Stimulated activated CD4-positive, alpha-beta T cell treated with anti-CD3 and anti-CD28 coated beads, Interleukin-1b, Interleukin-23, amount 100 ng/mL, for 4 hours (primary cell): ENCODE results near the gene GDPD4.

Experiments
- DNase-seq, 2 donors: peaks; one replicate each; pipeline ENCODE4 v3.0.0-alpha.2; 2020; ENCODE audit warnings: low read depth in 2 of 2

The GDPD4 gene

DNA sequence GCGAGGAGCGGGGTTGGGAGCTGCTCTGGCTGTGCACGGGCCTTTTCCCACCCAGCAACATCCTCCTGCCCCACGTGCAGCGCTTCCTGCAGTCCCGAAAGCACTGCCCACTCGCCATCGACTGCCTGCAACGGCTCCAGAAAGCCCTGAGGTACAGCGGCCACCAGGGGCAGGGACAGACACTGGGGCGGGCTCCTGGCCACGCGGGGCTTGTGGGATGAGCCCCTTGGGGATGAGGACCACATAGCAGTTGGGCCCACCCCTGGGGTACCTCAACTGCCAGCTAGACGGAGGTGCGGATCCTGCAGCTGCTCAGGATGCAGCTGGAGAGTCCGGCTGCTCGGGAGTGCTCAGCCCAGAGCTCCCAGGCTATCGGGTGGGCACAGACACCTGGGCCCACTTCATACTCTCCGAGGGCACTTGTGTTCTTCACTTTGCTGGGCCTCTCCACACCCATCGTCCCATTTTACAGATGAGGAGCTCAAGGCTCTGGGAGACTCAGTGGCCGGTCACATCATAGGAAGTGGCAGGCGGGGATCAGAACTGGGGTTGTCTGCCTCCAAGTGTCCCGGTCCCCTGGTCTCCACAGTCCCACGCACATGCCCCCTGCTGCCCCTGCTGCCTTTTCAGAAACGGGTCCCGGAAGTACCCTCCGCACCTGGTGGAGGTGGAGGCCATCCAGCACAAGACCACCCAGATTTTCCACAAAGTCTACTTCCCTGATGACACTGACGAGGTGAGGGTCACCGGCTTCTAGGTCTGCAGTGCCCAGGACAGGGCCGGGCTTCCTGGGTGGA lies 95.8 kb downstream of the GDPD4 start:
- no peak for DNase-seq

DNA sequence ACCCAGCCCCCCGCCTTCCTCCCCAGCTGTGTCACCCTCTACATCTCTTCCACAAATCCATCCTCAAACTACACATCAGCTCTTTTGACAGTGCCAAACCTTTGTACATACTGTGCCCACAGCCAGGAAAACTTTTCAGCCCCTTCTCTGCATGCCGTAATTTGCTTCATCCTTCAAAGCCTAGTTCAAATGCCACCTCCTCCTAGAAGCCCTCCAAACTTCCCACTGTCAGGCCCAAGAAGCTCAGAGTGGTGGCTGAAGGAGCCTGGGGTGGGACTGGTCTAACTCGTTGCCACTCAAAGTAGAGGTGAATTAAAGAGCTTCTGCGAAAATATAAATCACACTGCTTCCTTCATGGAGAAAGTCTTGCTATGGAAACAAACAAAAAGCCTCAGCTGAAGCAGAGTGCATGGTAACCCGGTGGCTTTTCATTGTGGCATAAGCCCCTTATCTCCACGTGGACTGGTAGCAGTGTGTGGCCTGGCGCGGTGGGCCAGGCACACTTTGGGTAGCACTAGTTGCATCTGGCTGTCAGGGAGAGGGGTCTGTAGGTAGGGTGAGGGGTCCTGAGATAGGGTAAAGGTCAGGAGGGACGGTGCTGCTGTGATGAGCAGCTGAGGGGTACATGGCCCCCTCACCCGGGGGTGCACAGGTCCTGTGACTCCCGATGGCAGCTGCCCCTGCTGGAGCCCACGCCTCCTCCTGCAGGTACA lies 96.6 kb downstream of the GDPD4 start:
- no peak for DNase-seq

DNA sequence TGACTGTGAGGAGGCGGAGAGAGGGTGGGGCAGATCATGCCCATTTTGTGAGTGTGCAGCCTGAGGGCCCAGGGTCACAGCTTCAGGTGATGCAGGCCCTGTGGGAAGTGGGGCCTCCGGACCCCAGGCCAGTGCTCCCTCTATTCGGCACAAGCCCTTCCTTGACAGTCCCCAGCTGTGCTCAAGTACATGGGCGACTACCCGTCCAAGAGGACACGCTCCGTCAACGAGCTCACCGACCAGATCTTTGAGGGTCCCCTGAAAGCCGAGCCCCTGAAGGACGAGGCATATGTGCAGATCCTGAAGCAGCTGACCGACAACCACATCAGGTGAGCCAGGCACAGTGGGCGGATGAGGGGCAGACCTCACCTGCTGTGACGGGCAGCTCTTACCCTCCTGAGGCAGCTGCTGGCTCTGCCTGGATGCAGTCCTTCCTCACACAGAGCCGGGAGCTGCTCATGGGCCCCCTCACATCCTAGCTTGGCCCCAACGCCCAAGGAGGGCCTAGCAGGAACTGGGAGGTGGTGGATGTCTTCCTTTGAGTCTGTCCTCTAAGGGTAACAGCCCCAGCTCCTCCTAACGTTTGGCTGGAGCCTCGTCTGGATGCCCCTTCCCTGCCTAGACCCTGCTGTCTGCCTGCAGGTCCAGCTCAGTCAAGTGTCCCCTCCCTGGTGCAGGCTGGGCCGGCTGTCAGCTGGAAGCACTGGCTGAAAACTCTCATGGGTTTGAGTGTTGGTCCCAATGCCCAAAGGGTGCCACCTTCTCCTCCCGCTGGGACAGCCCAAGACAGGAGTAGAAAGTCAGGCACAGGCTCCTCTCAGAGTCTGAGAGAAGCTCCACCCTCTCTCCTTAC lies 97.4 kb downstream of the GDPD4 start:
- no peak for DNase-seq

DNA sequence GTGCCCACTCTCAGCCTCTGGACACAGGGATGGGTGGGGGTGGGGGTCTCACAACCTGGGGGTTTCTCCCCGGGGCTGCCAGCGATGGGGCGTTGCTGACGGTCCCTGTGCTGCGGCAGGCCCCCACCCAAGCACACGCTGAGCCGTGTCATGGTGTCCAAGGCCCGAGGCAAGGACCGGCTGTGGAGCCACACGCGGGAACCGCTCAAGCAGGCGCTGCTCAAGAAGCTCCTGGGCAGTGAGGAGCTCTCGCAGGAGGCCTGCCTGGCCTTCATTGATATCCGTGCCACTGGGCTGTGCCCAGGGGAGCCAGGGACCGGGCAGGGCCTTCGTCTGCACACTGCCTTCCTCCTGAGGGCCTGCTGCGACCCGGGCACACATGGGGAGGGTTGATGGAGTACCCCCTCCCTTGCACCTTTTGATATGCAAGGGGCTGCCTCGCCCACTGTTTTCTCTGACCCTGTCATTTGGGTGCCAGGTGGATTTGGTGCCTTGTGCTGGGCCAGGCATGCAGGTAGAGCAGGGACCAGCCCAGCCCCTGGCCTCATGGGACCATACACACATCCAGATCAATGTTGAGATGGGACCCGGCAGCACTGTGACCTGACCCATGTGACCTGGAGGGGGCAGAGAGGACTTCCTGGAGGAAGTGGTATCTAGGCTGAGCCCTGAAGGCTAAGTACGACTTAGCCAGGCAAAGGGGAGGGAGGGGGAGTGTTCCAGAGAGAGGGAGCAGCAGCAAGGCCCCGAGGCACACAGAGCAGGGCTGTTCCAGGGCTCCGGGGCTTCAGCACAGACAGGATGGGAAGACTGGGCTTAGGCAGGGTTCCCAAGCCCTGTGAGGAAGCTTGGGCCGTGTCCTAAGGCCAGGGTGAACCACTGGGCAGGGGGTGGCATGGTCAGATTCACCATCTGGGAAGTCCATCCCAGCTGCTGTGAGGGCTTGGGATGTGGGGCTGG lies 98.3 kb downstream of the GDPD4 start:
- no peak for DNase-seq

DNA sequence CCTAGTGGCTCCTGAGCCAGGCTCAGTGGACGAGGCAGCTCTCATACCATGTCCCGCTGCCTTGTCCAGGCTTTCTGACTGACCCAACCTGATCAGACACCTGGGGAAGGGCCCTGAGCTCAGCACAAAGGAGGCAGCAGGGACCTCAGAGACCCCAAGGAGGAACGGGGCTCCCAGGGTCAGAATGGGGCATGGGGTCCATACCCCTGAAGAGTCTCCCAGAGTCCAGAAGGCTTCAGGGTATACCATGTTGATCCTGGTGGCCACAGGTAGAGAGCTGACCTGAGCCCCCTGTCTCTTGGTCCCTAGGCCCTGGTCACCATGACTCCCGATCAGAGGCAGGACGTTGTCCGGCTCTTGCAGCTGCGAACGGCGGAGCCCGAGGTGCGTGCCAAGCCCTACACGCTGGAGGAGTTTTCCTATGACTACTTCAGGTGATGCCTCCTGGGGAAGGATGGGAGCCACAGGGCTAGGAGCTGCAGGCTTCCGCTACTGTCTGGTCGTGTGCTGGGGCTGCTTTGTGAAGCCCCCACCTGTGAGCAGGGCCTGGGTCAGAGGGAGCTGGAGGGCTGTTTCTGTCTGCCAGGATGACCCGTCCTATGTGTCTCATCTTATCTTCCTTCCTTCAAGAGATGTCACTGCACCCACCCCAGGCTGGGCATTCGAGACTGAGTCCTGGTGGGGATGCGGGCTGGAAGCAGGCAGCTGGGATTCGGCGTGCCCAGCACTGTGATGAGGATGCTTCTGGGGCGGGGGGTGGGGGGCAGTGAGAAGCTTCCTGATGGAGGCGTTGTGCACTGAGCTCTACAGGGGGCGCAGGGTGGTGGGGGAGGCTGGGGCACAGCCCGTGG lies 99.3 kb downstream of the GDPD4 start:
- DNase-seq, result no peak

DNA sequence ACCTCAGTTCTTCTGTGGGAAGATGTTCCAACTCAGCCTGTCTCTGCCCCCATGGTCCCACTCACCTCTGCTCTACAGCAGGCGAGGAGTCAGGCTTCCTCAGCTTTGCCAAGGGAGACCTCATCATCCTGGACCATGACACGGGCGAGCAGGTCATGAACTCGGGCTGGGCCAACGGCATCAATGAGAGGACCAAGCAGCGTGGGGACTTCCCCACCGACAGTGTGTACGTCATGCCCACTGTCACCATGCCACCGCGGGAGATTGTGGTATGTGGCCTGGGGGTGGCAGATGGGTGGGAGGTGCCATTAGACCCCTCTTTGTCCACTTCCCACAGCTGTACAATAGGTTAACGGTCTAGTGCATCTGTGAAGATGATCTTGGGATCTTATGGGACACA lies 100.1 kb downstream of the GDPD4 start:
- no peak for DNase-seq

DNA sequence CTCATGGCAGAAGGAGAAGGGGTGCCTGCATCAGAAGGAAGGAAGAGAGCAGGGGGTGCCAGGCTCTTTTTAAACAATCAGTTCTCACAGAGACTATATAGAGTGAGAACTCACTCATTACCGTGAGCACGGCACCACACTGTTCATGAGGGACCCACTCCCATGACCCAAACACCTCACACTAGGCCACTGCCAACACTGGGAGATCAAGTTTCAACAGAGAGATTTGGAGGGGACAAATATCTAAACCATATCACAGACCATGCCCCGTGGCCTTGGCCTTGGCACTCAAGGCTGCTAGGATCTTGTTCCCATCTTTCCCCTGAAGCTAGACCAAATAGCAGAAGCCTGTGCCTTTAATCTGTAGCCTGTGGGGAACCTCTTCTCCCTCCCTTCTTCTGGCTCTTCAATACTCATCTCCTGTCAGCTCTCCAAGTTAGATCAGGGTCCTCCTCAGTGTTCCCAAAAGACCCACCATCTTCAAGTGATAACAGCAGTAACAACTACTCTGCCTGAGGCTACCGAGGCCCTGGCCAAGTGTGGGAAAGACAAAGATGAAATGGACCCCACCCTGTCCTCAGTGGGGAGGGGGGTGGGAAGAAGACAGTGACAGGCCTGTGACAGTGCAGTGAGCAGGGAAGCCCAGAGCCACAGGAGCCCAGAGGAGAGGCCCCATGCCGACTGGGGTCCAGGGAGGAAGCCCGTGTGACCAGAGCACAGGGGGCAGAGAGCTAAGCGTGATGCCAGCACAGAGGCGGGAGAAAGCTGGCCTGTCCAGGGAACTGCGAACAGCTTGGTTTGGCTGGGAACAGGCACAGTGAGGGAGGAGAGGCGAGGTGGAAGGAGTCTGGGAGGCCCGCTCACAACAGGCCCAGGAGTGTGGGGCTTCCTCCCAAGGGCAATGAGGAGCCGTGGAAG lies 100.9 kb downstream of the GDPD4 start:
- DNase-seq, result no peak

DNA sequence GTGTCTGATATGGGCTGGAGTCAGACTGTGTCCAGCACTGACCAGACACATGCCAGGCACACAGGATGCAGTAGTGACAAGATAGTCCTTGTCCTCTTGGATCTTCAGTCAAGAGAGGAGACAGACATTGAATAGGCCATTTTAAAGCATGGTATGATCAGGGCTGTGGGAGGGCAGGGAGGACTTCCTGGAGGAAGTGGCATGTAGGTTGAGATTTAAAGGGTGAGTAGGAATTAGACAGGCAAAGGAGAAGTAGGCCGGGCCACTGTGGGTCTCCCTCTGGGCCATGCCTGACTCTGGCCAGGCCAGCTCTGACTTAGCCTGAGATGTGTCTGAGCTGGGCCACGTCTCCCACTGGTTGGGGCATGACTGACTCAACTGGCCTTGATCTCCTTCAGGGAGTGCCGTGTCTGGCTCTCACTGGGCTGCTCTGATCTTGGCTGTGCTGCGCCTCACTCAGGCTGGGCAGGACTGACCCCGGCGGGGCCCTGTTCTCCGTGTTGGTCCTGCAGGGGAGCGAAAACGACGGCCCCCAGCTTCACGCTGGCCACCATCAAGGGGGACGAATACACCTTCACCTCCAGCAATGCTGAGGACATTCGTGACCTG lies 102.2 kb downstream of the GDPD4 start:
- DNase-seq, result no peak

DNA sequence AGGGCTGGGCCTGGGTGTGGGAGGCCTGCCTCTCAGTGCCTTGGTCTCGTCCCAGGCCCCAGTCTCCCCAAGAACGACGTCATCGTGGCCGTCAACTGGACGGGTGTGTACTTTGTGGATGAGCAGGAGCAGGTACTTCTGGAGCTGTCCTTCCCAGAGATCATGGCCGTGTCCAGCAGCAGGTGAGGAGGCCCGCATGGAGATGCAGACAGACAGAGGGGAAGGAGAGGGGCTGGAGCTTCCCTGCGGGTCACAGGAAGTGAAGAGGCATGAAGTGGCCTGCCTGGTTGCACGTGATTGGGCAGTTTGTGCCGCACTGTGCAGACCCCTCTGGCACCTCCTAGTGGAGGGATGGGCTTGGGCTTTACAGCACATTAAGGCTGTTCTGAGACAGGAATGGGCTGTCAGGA lies 103.0 kb downstream of the GDPD4 start:
- no peak for DNase-seq

DNA sequence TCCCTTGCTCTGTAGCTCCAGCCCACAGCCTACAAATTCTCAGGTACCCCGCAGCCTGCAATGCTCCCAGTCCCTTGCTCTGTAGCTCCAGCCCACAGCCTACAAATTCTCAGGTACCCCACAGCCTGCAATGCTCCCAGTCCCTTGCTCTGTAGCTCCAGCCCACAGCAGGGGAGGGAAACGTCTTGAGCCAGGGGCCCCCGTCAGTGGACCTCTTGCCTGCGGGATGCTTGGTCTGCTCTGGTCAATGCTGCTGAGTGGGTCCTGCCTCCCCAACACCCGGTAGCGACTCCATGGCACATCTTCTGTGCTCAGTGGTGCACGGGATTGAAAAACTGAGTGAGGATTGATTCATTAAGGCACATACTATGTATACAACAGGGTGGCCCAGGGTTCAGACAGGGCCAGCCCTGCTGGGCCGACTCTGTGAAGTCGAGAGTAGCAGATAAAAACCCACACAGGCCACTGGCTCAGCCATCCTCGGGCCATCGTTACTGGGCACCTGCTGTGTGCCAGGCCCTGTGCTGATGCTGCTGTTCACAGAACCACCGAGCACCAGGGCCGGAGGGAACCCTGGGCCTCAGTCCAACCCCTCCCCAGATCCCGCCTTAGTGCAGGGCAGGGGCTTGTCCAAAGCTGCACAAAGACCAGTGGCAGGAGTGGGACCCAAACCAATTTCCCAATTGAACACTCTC lies 103.7 kb downstream of the GDPD4 start:
- no peak for DNase-seq

DNA sequence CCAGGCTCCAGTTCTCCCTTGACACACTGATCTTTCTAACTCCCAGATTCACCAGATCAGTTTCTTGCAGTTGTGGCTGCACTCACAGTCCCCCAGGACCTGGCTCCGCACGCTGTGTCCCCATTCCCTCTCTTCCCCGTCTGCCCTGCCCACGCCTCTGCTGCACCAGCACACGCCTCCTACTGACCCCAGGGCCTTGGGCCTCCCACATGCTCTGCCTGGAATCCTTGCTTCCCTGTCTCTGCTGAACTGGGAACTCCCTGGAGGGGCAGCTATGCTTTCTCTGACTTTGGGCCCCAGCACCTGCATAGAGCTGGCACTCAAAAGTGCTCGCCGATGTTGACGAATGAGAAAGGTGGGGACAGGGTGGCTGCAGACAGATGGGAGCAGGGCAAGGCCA lies 104.5 kb downstream of the GDPD4 start:
- DNase-seq, result no peak

DNA sequence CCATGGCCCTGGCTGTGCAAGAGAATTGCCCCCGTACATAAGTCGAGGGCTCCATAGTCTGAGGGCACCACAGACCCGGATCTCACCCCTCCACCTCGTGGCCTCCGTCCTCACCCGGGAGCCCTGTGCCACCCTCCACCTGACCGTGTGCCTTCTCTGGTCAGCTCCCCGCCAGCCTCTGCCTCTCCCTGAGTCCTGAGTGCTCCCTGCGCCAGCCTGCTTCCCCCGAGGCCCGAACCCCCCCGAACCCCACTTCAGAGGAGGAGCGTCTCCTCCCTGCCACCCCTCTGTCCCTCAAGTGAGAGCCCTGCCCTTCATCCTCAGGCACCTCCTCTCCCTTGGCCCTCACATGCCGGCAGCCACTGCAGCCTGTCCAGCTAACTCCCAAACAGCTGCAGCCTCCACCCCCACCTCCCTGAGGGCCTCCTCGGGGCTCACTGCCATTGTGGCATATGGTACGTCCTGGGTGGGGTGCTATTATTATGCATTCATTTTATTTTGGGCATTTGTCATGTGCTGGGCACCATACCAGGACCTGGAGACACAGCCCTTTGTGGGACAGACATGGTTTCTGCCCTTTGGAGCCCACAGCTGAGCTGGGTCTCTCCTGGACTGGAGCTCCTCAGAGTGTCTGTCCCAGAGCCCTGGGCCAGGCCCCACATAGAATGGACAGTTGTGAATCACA lies 106.3 kb downstream of the GDPD4 start:
- DNase-seq, result no peak

DNA sequence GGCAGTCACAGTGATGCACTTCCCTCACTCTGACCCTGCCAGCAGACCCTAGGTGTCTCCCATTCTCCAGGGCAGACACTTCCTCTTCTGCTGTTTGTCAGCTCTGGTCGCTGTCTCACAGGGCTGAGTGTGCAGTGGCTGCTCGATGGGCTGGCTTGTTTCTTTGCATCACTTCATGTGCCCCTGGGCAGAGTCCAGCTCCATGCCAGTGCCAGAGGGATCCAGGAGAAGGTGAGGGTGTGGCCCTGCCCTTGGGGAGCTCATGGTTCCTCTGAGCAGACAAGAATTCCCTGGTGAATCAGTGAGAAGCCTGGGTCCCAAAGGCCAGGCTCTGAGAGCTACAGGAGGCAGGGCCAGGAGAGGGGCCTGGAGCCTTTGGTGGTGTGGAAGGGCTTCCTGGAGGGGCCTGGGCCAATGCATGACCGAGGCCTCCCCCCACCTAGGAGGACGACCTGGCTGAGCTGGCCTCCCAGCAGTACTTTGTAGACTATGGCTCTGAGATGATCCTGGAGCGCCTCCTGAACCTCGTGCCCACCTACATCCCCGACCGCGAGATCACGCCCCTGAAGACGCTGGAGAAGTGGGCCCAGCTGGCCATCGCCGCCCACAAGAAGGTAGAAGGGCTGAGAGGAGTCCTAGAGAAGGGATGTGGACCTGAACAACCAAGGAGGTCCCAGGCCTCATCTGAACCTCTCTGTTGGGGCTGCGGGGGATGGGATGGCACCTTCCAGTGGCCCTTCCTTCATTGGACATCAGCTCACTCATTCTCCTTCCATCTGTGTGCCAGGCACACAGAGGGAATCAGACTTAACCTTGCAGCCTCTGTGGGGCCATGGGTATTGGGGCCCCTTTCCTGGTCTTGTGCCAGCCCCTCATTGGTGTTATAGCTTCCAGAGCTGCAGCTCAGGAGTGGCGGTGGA lies 107.3 kb downstream of the GDPD4 start:
- no peak for DNase-seq

DNA sequence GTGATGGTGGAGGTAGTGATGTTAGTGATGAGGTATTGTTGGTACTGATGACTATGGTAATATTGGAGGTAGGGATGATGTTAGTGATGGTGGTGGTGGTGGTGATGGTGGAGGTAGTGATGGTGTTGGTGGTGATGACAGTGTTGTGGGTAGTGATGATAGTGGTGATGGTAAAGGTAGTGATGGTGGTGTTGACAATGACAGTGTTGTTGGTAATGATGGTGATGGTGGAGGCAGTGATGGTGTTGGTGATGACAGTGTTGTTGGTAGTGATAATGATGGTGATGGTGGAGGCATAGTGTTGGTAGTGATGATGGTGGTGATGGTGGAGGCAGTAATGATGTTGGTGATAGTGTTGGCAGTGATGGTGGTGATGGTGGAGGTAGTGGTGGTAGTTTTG lies 108.3 kb downstream of the GDPD4 start:
- no peak for DNase-seq

DNA sequence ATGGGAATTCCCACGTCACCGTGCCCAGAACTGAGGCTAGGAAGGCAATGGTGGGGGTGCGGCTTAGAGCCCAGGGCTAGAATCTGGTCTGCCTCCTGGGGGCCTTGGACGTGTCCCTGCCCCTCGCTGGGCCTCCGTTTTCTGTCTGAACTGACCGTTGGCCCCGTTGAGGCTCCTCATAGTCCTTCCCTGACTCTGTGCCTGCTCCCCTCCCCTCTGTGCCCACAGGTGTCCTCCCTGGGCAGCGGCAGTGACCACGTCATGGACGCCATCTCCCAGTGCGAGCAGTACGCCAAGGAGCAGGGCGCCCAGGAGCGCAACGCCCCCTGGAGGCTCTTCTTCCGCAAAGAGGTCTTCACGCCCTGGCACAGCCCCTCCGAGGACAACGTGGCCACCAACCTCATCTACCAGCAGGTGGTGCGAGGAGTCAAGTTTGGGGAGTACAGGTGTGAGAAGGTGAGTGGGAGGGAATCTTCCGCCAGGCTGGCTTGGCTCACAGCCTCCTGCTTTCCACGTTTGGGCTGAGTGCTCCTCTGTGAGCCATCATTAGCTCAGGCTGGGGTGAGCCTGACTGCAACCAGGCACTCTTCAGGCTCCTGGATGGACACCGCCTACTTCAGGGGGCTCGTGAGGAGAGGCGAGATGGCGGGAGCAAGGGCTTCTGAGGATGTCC lies 109.5 kb downstream of the GDPD4 start:
- DNase-seq, result peak; percentile 18 to 41

DNA sequence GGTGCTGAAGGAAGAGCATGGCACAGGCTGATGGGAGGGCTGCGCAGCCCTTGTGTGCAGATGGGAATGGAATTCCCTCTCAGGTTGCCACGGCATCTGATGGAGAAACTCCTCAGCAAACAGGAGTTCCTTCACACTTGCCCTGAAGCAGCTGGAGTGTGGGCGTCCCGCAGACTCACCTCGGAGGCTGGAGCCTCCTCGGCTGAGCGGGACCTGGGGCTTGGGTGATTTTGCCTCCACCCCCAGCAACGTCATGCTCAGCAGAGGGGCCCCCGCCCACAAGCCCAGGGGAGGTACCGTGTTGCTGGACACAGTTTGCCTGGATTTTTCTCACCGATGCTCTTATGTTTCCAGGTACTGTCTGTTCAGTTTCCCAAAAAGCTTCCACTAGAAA lies 110.1 kb downstream of the GDPD4 start:
- DNase-seq, result no peak
